PFSK-1 (cell line): ENCODE results near the gene C22orf42.

Source experiments
- FOXP2 ChIP-seq: optimal IDR thresholded peaks from 2 replicates; pipeline ENCODE3; 2011; ENCODE audit warnings: borderline replicate concordance, control low read depth, inconsistent platforms; ENCODE audit not compliant: insufficient read depth; ENCODE audit errors: extremely low read length, extremely low read depth
- POLR2AphosphoS5 ChIP-seq: IDR thresholded peaks from 2 replicates; pipeline ENCODE4 v1.6.1; 2012; ENCODE audit warnings: low read depth, mild to moderate bottlenecking, control low read depth, low read length, moderate library complexity
- REST ChIP-seq, 2 experiments: IDR thresholded peaks; 2 replicates each; pipeline versions ENCODE4 v1.6.1 to v1.8.0; 2011 to 2012; ENCODE audit warnings: low read depth in 2 of 2, low read length in 2 of 2, control low read depth in 1 of 2, inconsistent platforms in 1 of 2, mild to moderate bottlenecking in 1 of 2, moderate library complexity in 1 of 2; ENCODE audit not compliant: insufficient read depth in 1 of 2
- SIN3A ChIP-seq: IDR thresholded peaks from 2 replicates; pipeline ENCODE4 v1.6.1; 2012; ENCODE audit warnings: mild to moderate bottlenecking, low read length, moderate library complexity, borderline replicate concordance; ENCODE audit not compliant: insufficient read depth
- TAF1 ChIP-seq: IDR thresholded peaks from 2 replicates; pipeline ENCODE4 v1.6.1; 2012; ENCODE audit warnings: low read length, control low read depth, borderline replicate concordance; ENCODE audit not compliant: insufficient read depth

Gene C22orf42

DNA sequence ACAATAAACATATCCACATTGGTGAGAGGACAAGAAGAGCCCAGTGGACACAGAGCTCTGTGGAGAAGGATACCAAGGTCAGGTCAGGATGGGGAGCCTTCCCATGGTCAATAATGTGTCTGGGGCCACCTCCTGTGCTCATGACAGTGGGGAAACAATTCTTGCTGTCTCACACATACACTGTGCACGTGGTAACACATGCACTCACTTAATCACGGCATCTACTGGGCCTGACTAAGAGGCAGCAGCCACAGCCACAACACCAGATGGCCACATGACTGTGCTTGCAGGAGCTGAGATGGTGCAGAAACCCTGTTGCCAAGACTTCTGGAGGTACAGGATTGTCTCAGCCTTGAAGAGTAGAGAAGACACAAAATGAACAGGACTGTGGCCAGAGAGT is 28.6 kb downstream of the C22orf42 start:
- TF ChIP-seq TAF1 (no peak), FOXP2 (no peak), REST (IDR thresholded peaks at IDR 0.05; ENCODE audit: insufficient read depth in 1 of 2, low read depth in 2 of 2, low read length in 2 of 2) (no peak), POLR2AphosphoS5 (no peak), SIN3A (no peak)

DNA sequence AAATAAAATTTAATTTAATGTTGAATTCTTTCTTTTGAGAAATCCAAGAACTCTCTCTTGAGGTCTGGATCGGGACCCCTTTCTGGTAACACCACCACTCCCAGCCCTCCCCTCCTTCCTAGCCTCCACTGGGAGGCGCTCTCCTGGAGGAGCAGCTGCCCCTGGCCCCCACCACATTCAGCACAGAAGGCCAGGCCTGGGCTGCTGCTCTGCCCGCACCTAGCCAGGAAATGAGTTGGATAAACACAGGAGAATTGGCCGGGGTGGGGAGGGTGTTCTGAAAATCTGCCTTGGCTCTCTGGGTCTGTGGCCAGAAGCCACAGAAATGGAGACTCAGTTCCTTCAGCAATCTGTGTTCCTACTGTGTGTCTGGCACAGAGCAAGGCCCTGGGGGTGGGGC is 31.2 kb downstream of the C22orf42 start:
- TF ChIP-seq SIN3A, result no peak
- TF ChIP-seq FOXP2, result no peak

- TF ChIP-seq POLR2AphosphoS5 (no peak), REST (IDR thresholded peaks at IDR 0.05; ENCODE audit: insufficient read depth in 1 of 2, low read depth in 2 of 2, low read length in 2 of 2) (no peak), TAF1 (no peak), SIN3A (no peak), FOXP2 (no peak)
Measured at GRCh38 chr22:32123657-32124056, 35.4 kb downstream of the C22orf42 start.

DNA sequence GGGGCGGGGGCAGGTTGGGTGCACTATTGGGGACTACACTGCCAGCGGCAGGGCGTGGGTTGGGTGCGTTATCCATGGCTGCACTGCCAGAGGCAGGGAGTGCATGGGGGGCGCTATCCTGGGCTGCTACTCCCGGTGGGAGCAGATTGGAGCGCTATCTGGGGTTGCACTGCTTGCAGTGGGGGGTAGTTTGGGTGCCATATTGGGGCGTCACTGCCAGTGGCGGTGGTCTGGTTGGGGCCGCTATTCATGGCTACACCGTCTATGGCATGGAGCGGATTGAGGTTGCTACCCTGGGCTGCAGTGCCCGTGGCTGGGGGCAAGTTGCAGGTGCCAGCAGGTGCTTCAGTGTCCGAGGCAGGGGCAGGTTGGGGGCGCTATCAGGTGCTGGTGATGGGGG is 36.2 kb downstream of the C22orf42 start:
- TF ChIP-seq FOXP2 (no peak), TAF1 (no peak), REST (IDR thresholded peaks at IDR 0.05; ENCODE audit: insufficient read depth in 1 of 2, low read depth in 2 of 2, low read length in 2 of 2) (no peak), POLR2AphosphoS5 (no peak), SIN3A (no peak)

DNA sequence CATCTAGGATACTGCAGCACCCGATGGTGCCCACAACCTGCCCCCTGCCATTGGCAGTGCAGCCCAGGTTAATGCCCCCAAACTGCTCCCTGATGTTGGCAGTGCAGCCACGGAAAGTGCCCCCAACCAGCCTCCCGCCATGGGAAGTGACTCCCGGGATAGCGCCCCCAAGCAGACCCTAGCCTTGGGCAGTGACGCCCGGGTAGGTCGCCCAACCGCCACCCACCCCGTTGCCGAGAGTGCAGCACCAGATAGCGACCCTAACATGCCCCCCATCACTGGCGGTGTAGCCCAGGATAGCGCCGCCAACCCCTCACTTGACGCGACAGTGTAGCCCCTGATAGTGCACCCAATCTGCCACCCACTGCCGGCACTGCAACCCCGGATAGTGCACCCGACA is 38.5 kb downstream of the C22orf42 start:
- no peak for TF ChIP-seq TAF1
- no peak for TF ChIP-seq SIN3A
- TF ChIP-seq POLR2AphosphoS5, result no peak
- TF ChIP-seq FOXP2, result no peak
- TF ChIP-seq REST (IDR thresholded peaks at IDR 0.05; ENCODE audit: insufficient read depth in 1 of 2, low read depth in 2 of 2, low read length in 2 of 2), result no peak
